ENCODE results near the gene ARMCX1.
"Not testable (repeated sequence)": the region's sequence is repeated elsewhere in the genome, so short reads cannot be mapped to it uniquely, and the experiment has no call there.

The ARMCX1 gene

GRCh38 chrX:101550362-101550750 lies at the start of gene ARMCX1:
ARMCX1 (plus strand) TSS chrX:101550547; CDS start chrX:101552931, 2,384 bp downstream.
- peak within 1 kb of the TSS; percentile 82 for H3K27ac ChIP-seq
- peak within 1 kb of the TSS; percentile 63 for H3K4me2 ChIP-seq (ENCODE audit: low read length)
- TF ChIP-seq CTCF (IDR thresholded peaks at IDR 0.05), result no peak
- no peaks in the 10 kb centered on the region for H3K79me2 ChIP-seq
- H3K27me3 ChIP-seq (ENCODE audit: control insufficient read depth, insufficient read depth, low read length), result no peaks in the 10 kb centered on the region
- H3K9ac ChIP-seq, result no peak within 1 kb of the TSS
- H3K4me3 ChIP-seq (ENCODE audit: low read depth, low read length), result peak within 1 kb of the TSS; percentile 73
- H3K9me3 ChIP-seq (ENCODE audit: control insufficient read depth, low read length), result no peaks in the 10 kb centered on the region
- H2AFZ ChIP-seq, result peak within 1 kb of the TSS; percentile 90
- H3K4me1 ChIP-seq, result no peaks in the 10 kb centered on the region
- no peaks in the 10 kb centered on the region for H3K36me3 ChIP-seq (ENCODE audit: control insufficient read depth, insufficient read depth, low read length)

GRCh38 chrX:101502929-101503328 lies 47.4 kb upstream of the ARMCX1 start:
- not testable (repeated sequence) for H3K79me2 ChIP-seq; H3K9ac ChIP-seq; H3K36me3 ChIP-seq (ENCODE audit: control insufficient read depth, insufficient read depth, low read length); H3K4me3 ChIP-seq (ENCODE audit: low read depth, low read length); H3K9me3 ChIP-seq (ENCODE audit: control insufficient read depth, low read length); H3K4me2 ChIP-seq (ENCODE audit: low read length); H3K27me3 ChIP-seq (ENCODE audit: control insufficient read depth, insufficient read depth, low read length); H2AFZ ChIP-seq; H3K4me1 ChIP-seq; H3K27ac ChIP-seq

- Histone ChIP-seq H3K9me3 (ENCODE audit: control insufficient read depth, low read length) (no peaks in the 10 kb centered on the region), H3K4me3 (ENCODE audit: low read depth, low read length) (no peak overlapping the region), H3K79me2 (no peaks in the 10 kb centered on the region), H3K27ac (no peak overlapping the region), H2AFZ (no peak overlapping the region), H3K27me3 (ENCODE audit: control insufficient read depth, insufficient read depth, low read length) (no peaks in the 10 kb centered on the region), H3K36me3 (ENCODE audit: control insufficient read depth, insufficient read depth, low read length) (no peaks in the 10 kb centered on the region), H3K4me2 (ENCODE audit: low read length) (no peak overlapping the region), H3K9ac (no peak overlapping the region), H3K4me1 (no peaks in the 10 kb centered on the region)
- TF ChIP-seq CTCF (IDR thresholded peaks at IDR 0.05), result no peak
Observed at GRCh38 chrX:101507372-101507771, 43.0 kb upstream of the ARMCX1 start.

DNA sequence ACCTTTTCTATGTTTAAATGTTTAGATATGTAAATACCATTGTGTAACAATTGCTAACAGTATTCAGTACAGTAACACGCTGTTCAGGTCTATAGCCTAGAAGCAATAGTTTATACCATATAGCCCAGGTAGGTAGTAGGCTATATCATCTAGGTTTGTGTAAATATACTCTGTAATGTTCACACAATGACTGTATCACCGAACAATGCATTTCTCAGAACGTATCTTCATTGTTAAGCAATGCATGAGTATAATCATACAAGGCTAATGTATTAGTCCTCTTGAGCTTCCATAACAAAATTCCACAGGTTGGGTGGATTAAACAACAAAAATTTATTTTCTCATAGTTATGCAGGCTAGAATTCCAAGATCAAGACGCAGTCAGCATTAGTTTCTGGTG lies 42.4 kb upstream of the ARMCX1 start:
- no peak overlapping the region for H3K4me3 ChIP-seq (ENCODE audit: low read depth, low read length)
- H3K79me2 ChIP-seq, result no peaks in the 10 kb centered on the region
- H3K36me3 ChIP-seq (ENCODE audit: control insufficient read depth, insufficient read depth, low read length), result no peaks in the 10 kb centered on the region
- no peak overlapping the region for H2AFZ ChIP-seq
- no peak overlapping the region for H3K27ac ChIP-seq
- H3K4me1 ChIP-seq, result no peaks in the 10 kb centered on the region
- no peak overlapping the region for H3K4me2 ChIP-seq (ENCODE audit: low read length)
- no peak overlapping the region for H3K9ac ChIP-seq
- H3K27me3 ChIP-seq (ENCODE audit: control insufficient read depth, insufficient read depth, low read length), result no peaks in the 10 kb centered on the region
- H3K9me3 ChIP-seq (ENCODE audit: control insufficient read depth, low read length), result no peaks in the 10 kb centered on the region
- no peak for TF ChIP-seq CTCF (IDR thresholded peaks at IDR 0.05)

DNA sequence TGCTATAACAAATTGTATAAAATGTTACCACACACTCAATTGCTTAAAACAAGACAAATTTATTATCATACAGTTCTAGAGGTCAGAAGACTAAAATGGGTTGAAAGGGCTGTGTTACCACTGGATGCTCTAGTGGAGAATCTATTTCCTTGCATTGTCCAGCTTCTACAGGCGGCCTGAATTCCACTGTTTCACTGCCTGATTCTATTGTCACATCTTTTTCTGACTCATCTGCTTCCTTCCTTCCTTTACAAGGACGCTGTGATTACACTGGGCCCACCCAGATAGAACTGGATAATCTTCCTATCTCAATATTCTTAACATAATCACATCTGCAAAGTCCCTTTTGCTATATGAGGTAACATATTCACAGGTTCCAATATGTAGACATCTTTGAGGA lies 19.4 kb upstream of the ARMCX1 start:
- no peaks in the 10 kb centered on the region for H3K79me2 ChIP-seq
- H3K4me1 ChIP-seq, result no peaks in the 10 kb centered on the region
- H3K4me2 ChIP-seq (ENCODE audit: low read length), result no peak overlapping the region
- H2AFZ ChIP-seq, result no peak overlapping the region
- no peaks in the 10 kb centered on the region for H3K9me3 ChIP-seq (ENCODE audit: control insufficient read depth, low read length)
- no peak overlapping the region for H3K27ac ChIP-seq
- H3K4me3 ChIP-seq (ENCODE audit: low read depth, low read length), result no peak overlapping the region
- H3K27me3 ChIP-seq (ENCODE audit: control insufficient read depth, insufficient read depth, low read length), result no peaks in the 10 kb centered on the region
- no peak overlapping the region for H3K9ac ChIP-seq
- TF ChIP-seq CTCF (IDR thresholded peaks at IDR 0.05), result no peak
- no peaks in the 10 kb centered on the region for H3K36me3 ChIP-seq (ENCODE audit: control insufficient read depth, insufficient read depth, low read length)

All from parathyroid adenoma (tissue), 2 donors.